K562 (cell line): Measurements from ENCODE around the gene LRCH1. TPM values are rescaled to one million over a fixed set of nuclear protein-coding genes. Genes with fewer than 3 reads are reported as not detected.

Experiments
- ATAC-seq: fragments of 200-7000 bp; cut with Tn5 transposase; 3 replicates; pipeline ENCODE4 v1.9.1; 2020; ENCODE audit warnings: moderate library complexity
- BruUV-seq: library from RNA; stranded (reverse); fragments of 400-500 nt; replicated peaks from 2 replicates; lab custom pipeline; 2021; lab: Mats Ljungman, UMichigan
- CTCF ChIA-PET: fragments of 300-600 bp; formaldehyde crosslinking; extraction: SDS; loops from one replicate; lab custom pipeline; 2021; ENCODE audit warnings: low intra/inter-chr PET ratio; lab: Yijun Ruan, JAX
- POLR2A ChIA-PET: fragments of 300-600, 350-650 bp; sonication (Branson Sonifier 250); formaldehyde crosslinking; extraction: SDS; loops from one replicate; lab custom pipeline; 2021; ENCODE audit warnings: antibody characterized with exemption, inconsistent platforms; lab: Yijun Ruan, JAX
- DNase-seq, 4 experiments: peaks; one replicate each; pipeline versions ENCODE4 v3.0.0 to v3.0.0-alpha.2; 2011 to 2018; ENCODE audit warnings: low spot score in 3 of 4, mixed read lengths in 3 of 4; ENCODE audit errors: extremely low read depth in 1 of 4
- FAIRE-seq: peaks from 2 replicates; lab custom pipeline; 2011; peaks lifted over from hg19 to GRCh38; lab: Jason Lieb, UNC
- H2AFZ ChIP-seq: 2 replicates; pipeline ENCODE4 v1.6.0; 2011; ENCODE audit warnings: low read depth, low read length, control low read depth, inconsistent platforms
- H3K27ac ChIP-seq: fragments of 200-600 bp; 3 replicates; pipeline ENCODE4 v1.8.0; 2011; ENCODE audit warnings: low read depth, mild to moderate bottlenecking, control low read depth, inconsistent platforms, low read length, moderate library complexity, mixed read lengths; ENCODE audit errors: extremely low read depth
- H3K27me3 ChIP-seq, 2 experiments: fragments of 300-600 bp in 1 of 2; 2 replicates in 1 of 2; 3 replicates in 1 of 2; pipeline versions ENCODE4 v1.6.0 to v1.8.0; 2011; ENCODE audit warnings: inconsistent platforms in 2 of 2, low read length in 2 of 2, mild to moderate bottlenecking in 1 of 2, mixed read lengths in 1 of 2, moderate library complexity in 1 of 2; ENCODE audit not compliant: control insufficient read depth in 2 of 2, insufficient read depth in 2 of 2
- H3K36me3 ChIP-seq: fragments of 300-600 bp; 3 replicates; pipeline ENCODE4 v1.8.0; 2011; ENCODE audit warnings: mild to moderate bottlenecking, low read length, inconsistent platforms; ENCODE audit not compliant: control insufficient read depth, insufficient read depth
- H3K4me1 ChIP-seq, 2 experiments: fragments of 200-600 bp in 1 of 2; replicated peaks in 1 of 2; 2 replicates in 1 of 2; 3 replicates in 1 of 2; pipeline versions ENCODE4 v1.5.1 to v1.8.0; 2011; ENCODE audit warnings: inconsistent platforms in 2 of 2, low read length in 2 of 2, mild to moderate bottlenecking in 1 of 2, mixed read lengths in 1 of 2, moderate library complexity in 1 of 2; ENCODE audit not compliant: control insufficient read depth in 2 of 2, insufficient read depth in 2 of 2
- H3K4me2 ChIP-seq: 2 replicates; pipeline ENCODE4 v1.6.1; 2011; ENCODE audit warnings: low read length, control low read depth, inconsistent platforms, mixed read lengths; ENCODE audit not compliant: insufficient read depth
- H3K4me3 ChIP-seq: fragments of 200-600 bp; sonication (generic), shearing (Covaris generic); 2 replicates; pipeline ENCODE4 v1.5.1; 2016; ENCODE audit warnings: control low read depth, inconsistent platforms
- H3K79me2 ChIP-seq: fragments of 200-600 bp; 3 replicates; pipeline ENCODE4 v1.8.0; 2011; ENCODE audit warnings: low read length, inconsistent platforms; ENCODE audit not compliant: control insufficient read depth, insufficient read depth
- H3K9ac ChIP-seq, 2 experiments: 2 replicates each; pipeline versions ENCODE4 v1.6.0 to v1.6.1; 2011; ENCODE audit warnings: low read depth in 2 of 2, low read length in 2 of 2, control low read depth in 1 of 2, inconsistent platforms in 1 of 2, mild to moderate bottlenecking in 1 of 2, mixed read lengths in 1 of 2; ENCODE audit not compliant: insufficient read depth in 1 of 2
- H3K9me1 ChIP-seq: one replicate; pipeline ENCODE4 v1.6.0; 2011; ENCODE audit warnings: inconsistent platforms, mild to moderate bottlenecking, low read length, moderate library complexity; ENCODE audit not compliant: control insufficient read depth, insufficient read depth
- H3K9me3 ChIP-seq: replicated peaks from 2 replicates; pipeline ENCODE4 v1.5.1; 2011; ENCODE audit warnings: low read depth, low read length, inconsistent platforms; ENCODE audit not compliant: control insufficient read depth, insufficient read depth
- H4K20me1 ChIP-seq: replicated peaks from 2 replicates; pipeline ENCODE4 v1.6.1; 2011; ENCODE audit warnings: low read length, inconsistent platforms, mixed read lengths; ENCODE audit not compliant: control insufficient read depth, insufficient read depth
- GABPA ChIP-seq: fragments of 200-800 bp; sonication (Bioruptor generic); conservative IDR thresholded peaks from 2 replicates; pipeline ENCODE4 v1.6.1; 2016; ENCODE audit warnings: low read depth, missing genetic modification characterization, missing compliant biosample characterization
- HBP1 ChIP-seq: fragments of 450-650 bp; formaldehyde crosslinking; IDR thresholded peaks from 2 replicates; pipeline ENCODE4 v1.4.0; 2022; ENCODE audit warnings: missing genetic modification characterization
- NR3C1 ChIP-seq: sonication (generic); formaldehyde crosslinking; IDR thresholded peaks from 2 replicates; pipeline ENCODE4 v1.8.1; 2022; ENCODE audit warnings: missing genetic modification reagents
- SMARCC2 ChIP-seq: fragments of 450-650 bp; IDR thresholded peaks from 2 replicates; pipeline ENCODE4 v1.6.1; 2017; ENCODE audit warnings: antibody characterized with exemption, moderate library complexity, mild to moderate bottlenecking, low read depth
- SRSF1 ChIP-seq: fragments of 200-400 bp; formaldehyde crosslinking; IDR thresholded peaks from 2 replicates; pipeline ENCODE4 v1.6.1; 2017; ENCODE audit warnings: mild to moderate bottlenecking, low read depth, low read length, moderate library complexity
- TFE3 ChIP-seq: fragments of 450-650 bp; formaldehyde crosslinking; IDR thresholded peaks from 2 replicates; pipeline ENCODE4 v1.4.0; 2020; ENCODE audit warnings: mild to moderate bottlenecking, mixed read lengths
- ZNF274 ChIP-seq: IDR thresholded peaks from 2 replicates; pipeline ENCODE4 v1.6.1; 2011; ENCODE audit warnings: low read depth, mild to moderate bottlenecking, low read length, moderate library complexity, borderline replicate concordance
- WGBS: fragments of 100-300 bp; shearing (Covaris generic); methylation state at CpG from one replicate; pipeline ENCODE4 v1.1.6; 2016; ENCODE audit warnings: low coverage, mixed read lengths; ENCODE audit not compliant: insufficient coverage; ENCODE audit errors: missing lambda C conversion rate; 5-methylcytosine and 5-hydroxymethylcytosine counted together
- in situ Hi-C: fragments of 300-500 bp; cut with MboI; formaldehyde crosslinking; loops from 4 replicates; pipeline ENCODE4 v1.15.0; 2018; ENCODE audit warnings: inconsistent platforms, mixed read lengths
- intact Hi-C: fragments of 100-400 bp; cut with micrococcal nuclease; formaldehyde crosslinking; loops from 2 replicates; pipeline ENCODE4 v1.14.2; 2022
- polyA plus RNA-seq, 8 experiments: library from polyadenylated mRNA; depleted of rRNA in 4 of 8; stranded (reverse) in 5 of 8; unstranded in 3 of 8; fragments of >200 nt; fragmentation: Nextera tagmentation in 2 of 8; fragmentation: Illumina TruSeq in 1 of 8; extraction: Ambion mirVana in 2 of 8; extraction: Trizol in 1 of 8; gene quantifications; 2 replicates each; pipeline versions ENCODE4 v1.2.1 to v1.2.3, GENCODE V29; 2011 to 2014; ENCODE audit warnings: inconsistent platforms in 1 of 8, missing spikeins in 1 of 8
- total RNA-seq, 7 experiments: library from RNA; depleted of rRNA in 6 of 7; stranded (reverse); fragments of >200 nt in 6 of 7; fragmentation: Illumina TruSeq in 2 of 7; extraction: Trizol in 2 of 7; gene quantifications; 2 replicates each; pipeline versions ENCODE4 v1.2.1 to v1.2.3, GENCODE V29; 2011 to 2021; ENCODE audit warnings: low replicate concordance in 1 of 7
- TF ChIP-seq, protein P1 (sequence below): fragments of 450-650 bp; IDR thresholded peaks from 2 replicates; pipeline ENCODE4 v1.6.1; 2016; ENCODE audit warnings: missing biosample characterization, missing genetic modification characterization

The LRCH1 gene
- total and polyA plus RNA-seq, 9 of the 15 experiments (the other 6 are each of a cell fraction or from before 2014, with no cell fraction given) = 1.1 to 6.8 (median 3.7) TPM

- no peaks in the 10 kb centered on the region for H3K79me2 ChIP-seq
- H3K4me2 ChIP-seq = no peak overlapping the region
- no TSS peak for BruUV-seq
- in situ Hi-C loops = no loop called here
- H3K27ac ChIP-seq = no peak overlapping the region
- H3K9me3 ChIP-seq = no peaks in the 10 kb centered on the region
- H3K4me1 ChIP-seq = no peaks in the 10 kb centered on the region
- no peaks in the 10 kb centered on the region for H3K9me1 ChIP-seq
- no peak overlapping the region for H3K4me3 ChIP-seq
- TF ChIP-seq SMARCC2 (no peak), TFE3 (no peak), NR3C1 (CRISPR knock-in tag) (no peak), ZNF274 (no peak), GABPA (tag) (no peak), HBP1 (CRISPR knock-in tag) (no peak), SRSF1 (no peak)
- TF ChIP-seq, protein P1, sequence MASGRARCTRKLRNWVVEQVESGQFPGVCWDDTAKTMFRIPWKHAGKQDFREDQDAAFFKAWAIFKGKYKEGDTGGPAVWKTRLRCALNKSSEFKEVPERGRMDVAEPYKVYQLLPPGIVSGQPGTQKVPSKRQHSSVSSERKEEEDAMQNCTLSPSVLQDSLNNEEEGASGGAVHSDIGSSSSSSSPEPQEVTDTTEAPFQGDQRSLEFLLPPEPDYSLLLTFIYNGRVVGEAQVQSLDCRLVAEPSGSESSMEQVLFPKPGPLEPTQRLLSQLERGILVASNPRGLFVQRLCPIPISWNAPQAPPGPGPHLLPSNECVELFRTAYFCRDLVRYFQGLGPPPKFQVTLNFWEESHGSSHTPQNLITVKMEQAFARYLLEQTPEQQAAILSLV = no peak
- DNase-seq (no peak), ATAC-seq (no peak), FAIRE-seq (no peak)
- 2% methylated on average over 3 of the region's 3 CpGs for WGBS
- no peaks in the 10 kb centered on the region for H3K36me3 ChIP-seq
- no peaks in the 10 kb centered on the region; a peak in 2 of 5 replicates for H3K27me3 ChIP-seq
- POLR2A ChIA-PET = no interaction called here
- intact Hi-C loops = no loop called here
- no peaks in the 10 kb centered on the region for H4K20me1 ChIP-seq
- H3K9ac ChIP-seq = no peak overlapping the region
- H2AFZ ChIP-seq = no peak overlapping the region
- CTCF ChIA-PET = no interaction called here
Observed at GRCh38 chr13:46539231-46539630, 13.7 kb upstream of the LRCH1 start.
